Pulmonary artery endothelial cell (primary cell): ENCODE measurements around the gene DDX10. TPM values are rescaled to one million over a fixed set of nuclear protein-coding genes. Genes with fewer than 3 reads are reported as not detected.

ENCODE experiments used
- DNase-seq: peaks from one replicate; pipeline ENCODE4 v3.0.0-alpha.2; 2011; ENCODE audit warnings: low read depth, low spot score
- total RNA-seq: library from RNA; depleted of rRNA; stranded (reverse); fragments of >200 nt; gene quantifications from 2 replicates; pipeline ENCODE4 v1.2.3, GENCODE V29; 2014

The DDX10 gene
- total RNA-seq, 1 donor from 2014 or later = 46.2 TPM

DNA sequence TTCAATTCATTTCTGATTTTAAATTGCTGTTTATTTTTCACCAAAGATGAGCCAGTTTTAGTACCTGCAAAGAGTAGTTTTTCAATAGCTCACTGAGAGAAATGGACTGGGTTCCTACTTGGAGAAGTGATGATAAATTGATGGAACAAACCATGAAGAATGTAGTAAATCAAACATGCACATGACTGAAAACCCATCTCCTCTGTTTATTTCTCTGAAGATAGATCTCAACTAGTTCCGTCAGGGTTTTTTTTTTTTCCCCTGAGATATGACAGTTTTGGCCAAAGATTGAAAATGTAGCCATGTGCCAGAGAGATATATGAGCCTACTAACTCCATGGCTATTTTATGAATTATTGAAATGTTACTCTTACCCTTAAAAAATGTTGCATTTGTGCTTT is 239.6 kb downstream of the DDX10 start:
- no peak for DNase-seq

DNA sequence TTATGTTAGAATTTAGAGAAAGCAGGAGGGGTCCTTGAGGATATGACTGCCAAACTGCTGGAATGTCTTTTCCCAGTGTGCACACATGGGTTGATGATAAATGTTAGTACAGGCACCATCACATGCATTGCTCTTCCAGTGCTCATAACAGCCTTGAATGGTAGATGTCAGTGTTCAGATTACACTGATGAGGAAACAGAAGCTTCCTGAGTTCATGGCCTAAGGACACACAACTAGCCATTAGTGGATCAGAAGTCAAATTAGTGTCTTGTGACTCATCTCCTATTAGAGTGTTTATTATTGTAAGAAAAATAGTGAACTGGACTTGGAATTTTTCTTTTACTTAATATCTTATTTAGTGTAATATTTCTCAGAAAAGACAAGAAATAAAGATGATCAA is 241.5 kb downstream of the DDX10 start:
- DNase-seq = peak; percentile 97

DNA sequence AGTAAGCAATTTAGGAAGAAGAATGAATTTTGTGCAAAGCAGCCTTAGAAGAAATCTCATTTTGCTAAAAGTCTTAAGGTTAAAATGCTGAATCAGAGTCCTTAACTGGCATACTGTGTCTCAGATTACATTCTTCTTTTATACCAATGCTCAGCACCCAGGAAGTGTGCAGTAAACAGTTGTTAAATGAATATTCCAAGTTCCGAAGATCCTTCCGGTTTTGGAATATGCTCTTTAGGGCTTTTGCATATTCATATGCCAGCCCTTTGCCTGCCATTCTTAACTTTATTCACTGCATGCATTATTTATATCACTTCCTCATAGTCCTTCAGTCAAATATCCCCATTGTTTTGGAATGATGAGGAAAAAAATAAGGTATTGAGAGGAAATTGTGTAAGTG is 242.0 kb downstream of the DDX10 start:
- DNase-seq = no peak

DNA sequence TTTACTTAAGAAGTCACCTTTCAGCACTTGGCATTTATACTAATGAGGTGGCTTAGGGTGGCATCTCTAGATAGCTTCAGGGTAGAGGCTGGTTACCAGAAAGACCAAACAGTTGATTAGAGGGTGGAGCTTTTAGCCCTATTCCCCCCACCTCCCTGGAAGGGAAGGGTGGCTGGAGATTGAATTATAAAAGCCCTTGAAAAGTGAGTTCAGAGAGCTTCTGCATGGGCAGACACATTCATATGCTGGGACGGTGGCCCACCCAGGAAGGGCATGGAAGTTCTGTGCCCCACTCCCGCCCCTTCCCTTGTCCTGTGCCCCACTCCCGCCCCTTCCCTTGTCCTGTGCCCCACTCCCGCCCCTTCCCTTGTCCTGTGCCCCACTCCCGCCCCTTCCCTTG is 244.2 kb downstream of the DDX10 start:
- no peak for DNase-seq

DNA sequence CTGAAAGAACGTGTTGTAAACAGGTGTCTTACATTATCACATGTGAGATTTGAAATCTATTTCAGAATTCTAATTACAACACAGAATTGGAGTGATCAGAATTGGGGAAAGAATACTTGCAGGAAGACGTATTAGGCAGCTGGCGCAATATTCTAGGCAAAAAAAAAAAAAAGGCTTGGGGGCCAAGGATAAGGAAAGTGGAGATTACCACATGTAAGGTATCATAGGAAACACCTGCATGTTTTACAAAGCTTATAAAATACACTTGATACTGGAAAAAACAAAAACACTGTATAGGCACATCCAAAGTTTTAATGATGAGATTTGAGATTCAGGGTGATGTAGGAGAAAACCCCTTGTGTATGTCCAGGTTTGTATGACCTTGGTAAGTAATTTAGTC is 245.1 kb downstream of the DDX10 start:
- no peak for DNase-seq

DNA sequence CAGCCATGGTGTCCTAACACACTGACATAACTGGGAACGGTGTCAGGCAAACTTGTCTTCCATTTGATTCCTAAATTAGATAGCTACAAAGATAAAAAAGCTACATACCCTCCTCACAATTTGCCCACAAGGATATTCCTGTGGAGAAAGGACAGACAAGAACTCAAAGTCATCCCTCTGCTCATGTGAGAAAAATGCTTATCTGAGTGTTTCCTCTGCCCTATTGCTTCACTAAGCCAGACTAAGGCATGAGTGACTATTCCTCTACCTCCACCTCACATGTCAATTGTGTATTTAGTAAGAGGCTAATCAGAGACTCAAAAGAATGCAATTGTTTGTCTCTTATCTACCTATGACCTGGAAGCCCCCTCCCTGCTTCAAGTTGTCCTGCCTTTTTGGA is 247.7 kb downstream of the DDX10 start:
- DNase-seq = no peak

DNA sequence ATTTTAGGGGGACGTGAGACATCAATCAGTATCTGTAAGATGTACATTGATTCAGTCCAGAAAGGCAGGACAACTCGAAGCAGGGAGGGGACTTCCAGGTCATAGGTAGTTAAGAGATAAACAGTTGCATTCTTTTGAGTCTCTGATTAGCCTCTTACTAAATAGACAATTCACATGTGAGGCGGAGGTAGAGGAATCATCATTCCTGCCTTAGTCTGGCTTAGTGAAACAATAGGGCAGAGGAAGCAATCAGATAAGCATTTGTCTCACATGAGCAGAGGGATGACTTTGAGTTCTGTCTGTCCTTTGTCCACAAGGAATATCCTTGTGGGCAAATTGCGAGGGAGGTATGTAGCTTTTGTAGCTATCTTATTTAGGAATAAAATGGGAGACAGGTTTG is 248.3 kb downstream of the DDX10 start:
- DNase-seq = no peak

DNA sequence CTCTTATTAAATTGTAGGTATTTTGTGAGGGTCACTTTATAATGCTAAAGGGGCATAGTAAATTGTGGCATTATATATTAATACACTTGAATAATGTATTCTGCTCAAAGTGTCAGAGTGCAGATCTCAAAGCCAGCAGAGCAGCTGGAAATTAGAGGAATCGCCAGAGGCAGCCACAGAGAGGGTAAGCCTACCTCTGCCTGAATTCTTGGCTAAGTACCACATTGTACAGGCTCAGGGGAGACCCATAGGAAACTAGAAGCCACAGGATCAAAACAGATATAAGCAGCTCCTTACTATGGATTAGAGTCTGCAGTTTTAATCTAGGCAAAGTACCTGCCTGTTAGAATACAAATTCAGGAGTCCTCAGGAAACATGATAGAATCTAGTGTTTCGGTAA is 249.3 kb downstream of the DDX10 start:
- DNase-seq = no peak

DNA sequence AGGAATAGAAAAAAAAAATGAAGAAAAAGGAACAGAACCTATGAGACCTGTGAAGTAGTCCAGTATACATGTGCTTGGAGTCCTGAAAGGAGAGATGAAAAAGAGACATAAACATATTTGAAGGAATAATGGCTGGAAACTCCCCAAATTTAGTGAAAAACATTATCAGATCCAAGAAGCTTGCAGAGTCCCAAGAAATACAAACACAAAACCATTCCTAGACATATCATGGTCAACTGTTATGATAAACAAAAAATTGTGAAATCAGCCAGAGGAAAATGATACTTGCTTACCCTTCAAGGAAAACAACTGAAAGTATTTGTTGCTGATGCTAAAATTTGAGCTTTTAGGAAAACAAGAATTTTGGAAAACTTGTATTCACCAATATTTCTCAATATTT is 250.1 kb downstream of the DDX10 start:
- no peak for DNase-seq

DNA sequence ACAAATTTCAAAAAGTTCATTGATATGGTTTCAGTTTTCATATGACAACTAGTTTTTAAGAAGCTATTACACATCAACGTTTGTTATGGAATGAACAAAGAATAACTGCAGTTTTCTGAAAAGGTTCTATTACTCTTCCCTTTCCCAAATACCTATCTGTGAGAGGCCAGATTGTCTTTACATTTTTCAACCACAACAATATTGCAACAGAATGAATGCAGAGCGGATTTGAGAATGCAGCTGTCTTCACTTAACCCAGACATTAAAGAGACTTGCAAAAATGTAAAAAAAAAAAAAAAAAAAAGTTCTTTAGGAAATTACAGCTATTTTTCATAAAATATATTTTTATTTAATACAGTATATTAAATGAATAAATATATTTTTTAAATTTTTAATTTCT is 250.8 kb downstream of the DDX10 start:
- no peak for DNase-seq

DNA sequence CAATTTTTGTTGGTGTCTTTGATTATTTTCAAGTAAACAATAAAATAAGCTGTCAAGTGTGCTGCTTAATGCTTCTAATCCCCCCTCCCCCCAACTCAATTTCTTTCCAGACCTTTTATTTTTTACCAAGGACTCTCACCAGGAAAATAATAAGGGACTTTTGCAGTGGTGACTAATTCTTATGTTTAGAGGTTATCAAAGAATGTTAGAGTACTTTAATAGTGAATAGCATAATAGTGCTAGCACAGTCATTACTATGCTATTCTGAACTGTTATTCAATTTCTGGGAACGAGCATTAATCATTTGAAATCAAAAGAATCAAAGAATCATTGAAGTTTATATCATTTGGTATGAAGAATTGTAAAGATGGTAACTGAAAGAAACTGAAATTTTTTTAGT is 251.4 kb downstream of the DDX10 start:
- no peak for DNase-seq

DNA sequence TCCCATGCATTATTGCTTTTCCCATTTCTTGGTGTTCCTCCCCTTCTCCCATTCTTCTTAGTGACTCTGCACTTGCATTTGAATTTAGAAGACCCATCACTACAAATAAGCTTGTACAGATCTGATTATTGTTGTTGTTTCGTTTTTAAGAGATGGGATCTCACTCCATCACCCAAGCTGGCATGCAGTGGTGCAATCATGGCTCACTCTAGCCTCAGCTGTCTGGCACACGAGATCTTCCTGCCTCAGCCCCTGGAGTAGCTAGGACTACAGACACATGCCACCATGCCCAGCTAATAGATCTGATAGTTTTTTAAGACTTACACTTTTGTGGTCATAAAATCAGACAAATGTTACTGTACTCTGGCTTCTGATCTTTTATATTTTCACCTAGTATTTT is 252.1 kb downstream of the DDX10 start:
- no peak for DNase-seq

DNA sequence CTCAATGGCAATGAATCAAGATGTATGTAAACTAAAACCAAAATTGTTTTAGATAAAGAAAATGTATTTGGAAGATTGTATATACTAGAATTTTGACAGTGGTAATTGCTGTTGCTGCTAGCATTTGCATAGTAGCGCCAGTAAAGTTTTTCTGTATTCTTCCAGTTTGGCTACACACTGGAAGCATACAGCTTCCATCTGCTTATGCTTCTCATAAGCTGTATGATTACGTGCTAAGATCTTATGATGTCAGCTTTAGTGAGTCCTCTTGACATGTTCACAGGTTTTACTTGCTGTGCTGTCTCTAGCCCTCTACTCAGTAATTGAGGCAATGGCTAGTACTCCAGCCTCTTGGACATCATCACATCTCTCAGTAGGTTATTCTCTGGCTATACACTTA is 256.3 kb downstream of the DDX10 start:
- no peak for DNase-seq

DNA sequence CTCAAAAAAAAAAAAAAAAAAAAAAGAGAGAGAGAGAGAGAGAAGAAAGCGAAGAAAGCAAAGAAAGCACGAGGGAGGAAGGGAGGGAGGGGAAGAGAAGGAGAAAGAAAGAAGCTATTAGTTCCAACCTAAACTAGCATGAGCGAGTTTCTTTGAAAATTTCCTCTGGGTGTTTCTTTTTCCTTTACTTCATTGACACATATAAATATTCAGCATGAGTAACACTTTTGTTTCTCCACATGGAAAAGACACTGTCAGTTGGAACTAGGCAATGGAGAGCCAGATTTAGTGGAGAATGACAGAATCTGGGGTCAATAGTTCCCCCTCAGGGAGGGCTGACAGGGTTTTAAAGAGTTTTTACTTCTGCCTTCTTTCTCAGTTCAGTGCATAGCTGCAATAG is 257.4 kb downstream of the DDX10 start:
- DNase-seq = no peak

DNA sequence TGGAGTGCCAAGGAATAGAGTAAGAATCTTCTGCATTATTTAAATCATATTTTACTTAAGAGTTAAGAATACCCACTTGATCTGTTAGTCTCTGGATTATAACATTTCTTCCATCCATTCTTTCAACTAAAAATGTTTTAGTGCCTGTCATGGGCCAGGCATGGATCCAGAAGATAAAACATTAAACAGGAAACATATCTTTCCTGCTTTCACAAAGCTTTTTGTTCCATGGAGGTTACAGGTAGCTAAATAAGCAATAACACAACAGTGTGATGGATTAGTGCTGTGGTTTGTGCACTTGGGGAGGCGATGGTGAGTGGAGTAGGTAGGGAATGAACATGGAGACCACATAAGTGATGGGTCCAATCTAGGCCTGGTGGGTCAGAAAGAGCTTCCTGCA is 258.5 kb downstream of the DDX10 start:
- peak; percentile 51 for DNase-seq

DNA sequence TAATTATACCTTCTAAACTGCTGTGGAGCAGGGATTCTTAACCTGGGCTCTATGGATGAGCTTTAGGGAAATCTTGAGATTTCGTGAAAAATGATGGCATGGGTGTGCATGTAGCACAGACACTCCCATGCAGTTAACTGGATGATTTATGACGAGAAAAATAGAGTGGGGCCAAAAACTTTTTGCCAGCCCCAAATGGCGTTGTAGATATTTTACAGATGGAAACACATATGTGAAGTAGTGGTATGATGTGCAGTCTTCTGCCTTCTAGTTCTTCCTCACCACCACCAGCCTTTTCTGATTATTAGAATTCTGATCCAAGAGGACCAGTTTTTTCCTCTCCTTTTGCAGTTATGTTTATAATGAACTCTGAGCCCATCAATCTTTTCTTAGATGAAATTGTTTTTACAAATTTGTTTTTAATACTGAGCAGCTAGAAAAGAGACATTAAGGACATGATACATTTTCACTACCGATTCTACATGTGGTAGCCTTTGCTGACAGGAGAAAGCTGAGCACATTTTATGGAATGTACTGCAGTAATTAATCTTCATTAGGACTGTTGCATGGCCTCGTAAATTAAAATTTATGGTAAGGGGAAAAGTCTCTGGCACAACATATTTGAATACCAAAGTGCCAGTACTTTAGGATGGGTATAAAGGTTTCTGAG is 261.4 kb downstream of the DDX10 start:
- no peak for DNase-seq

DNA sequence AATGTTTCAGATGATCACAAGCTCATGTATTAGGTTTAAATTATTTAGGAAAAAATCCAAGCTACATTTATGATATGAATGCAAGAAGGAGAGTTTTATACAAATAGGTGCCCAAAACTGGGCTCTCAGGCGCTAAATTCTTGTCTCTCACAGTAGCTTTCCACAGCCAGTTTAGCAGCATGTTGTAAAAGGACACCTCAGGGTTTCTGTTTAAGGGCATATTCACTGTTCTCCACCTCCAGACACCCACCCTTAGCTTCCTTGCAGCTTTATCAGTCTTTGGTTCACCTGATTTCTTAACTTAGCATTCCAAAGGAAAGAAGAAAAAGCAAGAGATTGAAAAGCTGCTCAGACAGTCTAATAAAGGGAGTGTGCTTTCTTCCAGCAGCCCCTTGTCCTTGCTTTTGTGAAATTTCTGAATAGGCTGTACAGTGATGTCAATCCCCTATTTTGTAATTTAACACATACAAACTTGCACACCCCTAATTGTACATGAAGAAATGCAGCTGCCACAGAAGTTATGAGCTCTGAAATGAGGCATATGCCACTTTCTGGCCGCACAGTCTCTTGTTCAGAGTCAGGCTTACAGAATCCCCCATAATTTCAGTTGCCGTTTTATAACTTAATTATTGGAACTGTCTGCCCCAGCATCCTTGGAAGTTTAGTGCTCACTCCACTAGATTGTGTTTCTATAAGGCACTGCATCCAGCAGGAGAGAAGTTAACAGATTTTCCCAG is 262.1 kb downstream of the DDX10 start:
- DNase-seq = no peak

DNA sequence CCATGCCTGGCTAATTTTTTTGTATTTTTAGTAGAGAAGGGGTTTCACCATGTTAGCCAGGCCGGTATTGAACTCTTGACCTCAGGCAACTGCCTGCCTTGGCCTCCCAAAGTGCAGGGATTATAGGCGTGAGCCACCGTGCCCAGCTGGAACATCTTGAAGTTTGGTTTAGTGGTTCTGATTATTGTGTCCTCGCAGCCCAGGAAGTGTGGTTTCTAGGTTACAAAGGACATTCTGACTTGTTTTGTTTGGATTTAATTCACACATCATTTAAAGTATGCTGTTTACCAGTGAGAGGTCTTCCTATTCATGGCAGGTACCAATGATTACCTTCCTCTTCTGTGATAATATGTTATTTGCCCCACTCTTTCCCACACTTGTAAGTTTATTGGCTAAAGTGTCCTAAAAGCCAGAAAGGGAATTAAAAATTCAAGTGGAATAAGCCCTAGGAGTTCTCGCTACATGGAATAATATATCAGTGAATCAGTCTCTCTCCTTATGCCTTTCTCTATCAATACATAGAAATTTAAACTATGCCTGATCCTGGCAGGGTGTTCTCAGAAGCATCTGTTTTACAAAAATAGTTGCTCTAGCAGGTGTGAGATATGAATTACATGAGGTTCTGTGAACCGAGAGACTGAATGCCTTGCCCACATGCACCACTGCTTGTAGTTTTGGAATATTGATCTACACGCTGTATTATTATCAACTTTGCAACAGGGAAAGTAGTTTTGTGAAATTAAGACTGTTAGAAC is 263.1 kb downstream of the DDX10 start:
- DNase-seq = no peak

DNA sequence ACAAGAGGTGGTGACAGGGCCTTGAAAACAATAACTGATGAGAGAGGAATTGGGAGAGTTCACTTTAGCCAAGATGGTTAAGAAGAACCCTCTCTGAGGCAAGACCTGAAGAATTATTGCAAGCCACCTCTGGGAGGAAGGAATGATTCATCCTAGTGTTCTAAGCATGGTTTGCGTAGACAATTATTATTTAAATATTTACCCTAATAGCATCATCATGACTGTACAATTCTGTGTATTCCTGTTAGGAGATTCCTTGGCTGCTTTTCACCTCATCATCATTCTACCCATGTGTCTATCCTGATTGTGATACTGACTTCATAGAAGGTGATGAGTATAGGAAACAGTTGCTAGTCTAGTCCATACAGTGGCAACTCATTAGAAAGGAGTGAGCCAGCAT is 264.4 kb downstream of the DDX10 start:
- DNase-seq = peak; percentile 69

DNA sequence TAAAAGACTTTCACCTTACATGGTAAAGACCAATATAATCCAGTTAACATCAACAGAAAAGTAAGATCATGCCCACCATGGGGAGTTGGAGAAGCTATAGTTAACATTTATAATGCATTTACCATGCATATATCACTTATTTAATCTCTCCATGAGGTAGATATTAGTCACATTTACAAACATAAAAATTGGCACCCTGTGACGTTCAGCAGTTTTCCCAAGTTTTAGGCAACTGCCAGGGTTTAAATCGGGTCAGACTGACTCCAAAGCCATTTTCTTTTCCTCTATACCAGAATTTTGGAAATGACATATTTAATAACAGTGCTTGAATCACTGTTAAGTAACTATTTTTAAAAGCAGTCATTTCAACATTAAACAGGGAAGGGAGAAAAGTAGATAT is 266.3 kb downstream of the DDX10 start:
- no peak for DNase-seq

DNA sequence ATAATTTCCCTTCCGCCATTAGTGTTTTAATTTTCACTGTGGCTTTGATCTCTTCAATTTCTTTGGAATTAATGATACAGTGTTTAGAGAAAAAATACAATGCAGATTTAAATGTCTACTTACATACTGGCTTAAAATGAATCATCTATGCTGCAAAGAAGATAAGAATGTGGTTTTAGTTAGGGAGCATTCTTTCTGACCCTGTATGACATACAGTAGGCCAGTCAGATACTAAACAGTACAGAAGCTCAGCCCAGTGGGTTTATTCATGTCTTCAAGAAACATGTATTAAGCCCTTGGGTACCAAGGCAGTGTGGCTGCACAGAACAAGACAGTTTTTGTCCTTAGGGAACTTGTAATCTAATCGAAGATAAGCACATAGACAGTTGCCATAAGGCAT is 268.8 kb downstream of the DDX10 start:
- no peak for DNase-seq

DNA sequence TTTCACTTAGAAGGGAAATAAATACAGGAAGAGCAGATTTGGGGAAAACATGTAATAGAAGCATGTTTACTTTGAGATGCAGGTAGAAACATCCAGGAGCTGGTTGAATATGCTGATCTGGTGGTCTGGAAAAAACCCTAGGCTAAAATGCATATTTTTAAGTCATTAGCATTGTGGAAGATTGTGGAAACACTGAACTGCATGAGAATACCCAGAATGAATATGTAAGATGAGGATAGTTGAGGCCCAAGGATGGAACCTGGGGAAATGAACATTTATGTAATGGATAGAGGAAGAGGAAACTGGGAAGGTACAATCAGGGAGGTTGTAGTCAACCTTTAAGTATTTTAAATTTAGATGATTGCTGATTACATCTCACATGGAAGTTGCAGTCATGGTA is 269.4 kb downstream of the DDX10 start:
- no peak for DNase-seq

DNA sequence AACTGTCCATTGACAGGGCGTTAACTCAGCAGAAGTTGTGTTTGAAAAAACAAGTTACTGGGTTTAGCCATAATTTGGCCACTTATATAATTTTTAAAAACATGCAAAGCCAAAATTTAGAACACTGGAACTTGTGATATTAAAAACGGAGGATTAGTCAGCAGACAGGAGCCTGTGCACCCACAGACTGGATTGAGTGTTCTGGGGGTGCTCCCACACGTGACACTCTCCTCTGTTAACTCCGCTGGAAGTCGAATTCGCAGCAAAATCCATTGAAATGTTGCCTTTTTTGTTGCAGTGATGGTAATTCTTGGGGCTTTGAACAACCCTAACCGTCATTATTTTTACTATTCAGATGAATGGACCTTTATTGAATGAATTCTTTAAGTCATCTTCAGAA is 269.8 kb downstream of the DDX10 start:
- no peak for DNase-seq
